ENCODE results near the gene GRIN2A.

GRIN2A gene

GRCh38 chr16:9906218-9906617 is 276.0 kb downstream of the GRIN2A start:
- TF ChIP-seq CTCF (IDR thresholded peaks at IDR 0.05; ENCODE audit: extremely low read depth, missing control alignments) = no peak
- no peak for DNase-seq (ENCODE audit: low spot score)

GRCh38 chr16:9904526-9904925 is 277.7 kb downstream of the GRIN2A start:
- TF ChIP-seq CTCF (IDR thresholded peaks at IDR 0.05; ENCODE audit: extremely low read depth, missing control alignments) = no peak
- DNase-seq (ENCODE audit: low spot score) = no peak

- TF ChIP-seq CTCF (IDR thresholded peaks at IDR 0.05; ENCODE audit: extremely low read depth, missing control alignments) = no peak
- no peak for DNase-seq (ENCODE audit: low spot score)
Measured at GRCh38 chr16:9900576-9900975, 281.7 kb downstream of the GRIN2A start.

GRCh38 chr16:9898555-9898954 is 283.7 kb downstream of the GRIN2A start:
- TF ChIP-seq CTCF (IDR thresholded peaks at IDR 0.05; ENCODE audit: extremely low read depth, missing control alignments) = no peak
- no peak for DNase-seq (ENCODE audit: low spot score)

GRCh38 chr16:9898124-9898523 is 284.1 kb downstream of the GRIN2A start:
- no peak for DNase-seq (ENCODE audit: low spot score)

GRCh38 chr16:9895817-9896216 is 286.4 kb downstream of the GRIN2A start:
- no peak for TF ChIP-seq CTCF (IDR thresholded peaks at IDR 0.05; ENCODE audit: extremely low read depth, missing control alignments)

More at GRCh38 chr16:9898124-9898523, 284.1 kb downstream of the GRIN2A start:
- no peak for TF ChIP-seq CTCF (IDR thresholded peaks at IDR 0.05; ENCODE audit: extremely low read depth, missing control alignments)

GRCh38 chr16:9885876-9886275 is 296.4 kb downstream of the GRIN2A start:
- TF ChIP-seq CTCF (IDR thresholded peaks at IDR 0.05; ENCODE audit: extremely low read depth, missing control alignments) = no peak
- DNase-seq (ENCODE audit: low spot score) = no peak

More at GRCh38 chr16:9895817-9896216, 286.4 kb downstream of the GRIN2A start:
- DNase-seq (ENCODE audit: low spot score) = no peak

Measured in GM20000 (cell line).